ENCODE data around the gene PDGFA.

PDGFA gene

DNA sequence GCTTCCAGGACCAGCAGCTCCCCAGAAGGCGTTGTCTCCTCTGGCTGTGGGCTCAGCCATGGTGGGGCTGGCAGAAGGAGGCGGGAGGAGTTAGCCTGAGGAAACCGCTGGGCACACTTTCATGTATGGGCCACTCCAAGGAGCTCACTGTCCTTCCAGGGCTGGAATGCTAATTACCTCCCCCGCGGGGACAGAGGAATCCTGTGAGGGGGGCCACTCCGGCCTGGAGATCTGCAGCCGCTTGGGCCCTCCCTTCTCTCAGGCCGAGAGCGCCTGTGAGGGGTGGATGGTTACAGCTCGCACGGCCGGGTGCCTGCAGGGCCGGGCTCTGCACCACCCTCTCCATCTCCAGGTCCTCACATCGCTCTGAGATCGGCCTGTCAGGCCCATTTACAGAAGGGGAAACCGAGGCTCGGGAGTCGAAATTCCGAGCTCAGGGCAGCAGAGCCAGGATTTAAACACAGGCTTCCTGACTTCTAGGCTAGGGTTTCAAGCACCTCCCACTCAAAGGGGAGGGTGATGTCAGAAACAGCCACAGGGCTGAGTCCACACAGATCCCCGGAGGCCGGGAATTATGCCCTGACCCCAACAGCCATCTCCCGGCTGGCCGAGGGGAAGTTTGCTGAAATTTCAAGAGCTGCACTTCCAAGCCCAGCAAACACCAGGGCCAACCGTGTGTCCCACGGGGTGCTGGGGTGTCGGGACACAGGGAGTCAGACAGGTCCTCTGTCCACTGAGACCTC, 59.1 kb downstream of the PDGFA start:
- DNase-seq (ENCODE audit: low read depth): no peak

GRCh38 chr7:459584-460373, 59.9 kb downstream of the PDGFA start:
- no peak for DNase-seq (ENCODE audit: low read depth)

- no peak for DNase-seq (ENCODE audit: low read depth)
These were observed 61.0 kb downstream of the PDGFA start for GRCh38 chr7:458511-459245.

GRCh38 chr7:457814-458510, 61.7 kb downstream of the PDGFA start:
- DNase-seq (ENCODE audit: low read depth): no peak

DNA sequence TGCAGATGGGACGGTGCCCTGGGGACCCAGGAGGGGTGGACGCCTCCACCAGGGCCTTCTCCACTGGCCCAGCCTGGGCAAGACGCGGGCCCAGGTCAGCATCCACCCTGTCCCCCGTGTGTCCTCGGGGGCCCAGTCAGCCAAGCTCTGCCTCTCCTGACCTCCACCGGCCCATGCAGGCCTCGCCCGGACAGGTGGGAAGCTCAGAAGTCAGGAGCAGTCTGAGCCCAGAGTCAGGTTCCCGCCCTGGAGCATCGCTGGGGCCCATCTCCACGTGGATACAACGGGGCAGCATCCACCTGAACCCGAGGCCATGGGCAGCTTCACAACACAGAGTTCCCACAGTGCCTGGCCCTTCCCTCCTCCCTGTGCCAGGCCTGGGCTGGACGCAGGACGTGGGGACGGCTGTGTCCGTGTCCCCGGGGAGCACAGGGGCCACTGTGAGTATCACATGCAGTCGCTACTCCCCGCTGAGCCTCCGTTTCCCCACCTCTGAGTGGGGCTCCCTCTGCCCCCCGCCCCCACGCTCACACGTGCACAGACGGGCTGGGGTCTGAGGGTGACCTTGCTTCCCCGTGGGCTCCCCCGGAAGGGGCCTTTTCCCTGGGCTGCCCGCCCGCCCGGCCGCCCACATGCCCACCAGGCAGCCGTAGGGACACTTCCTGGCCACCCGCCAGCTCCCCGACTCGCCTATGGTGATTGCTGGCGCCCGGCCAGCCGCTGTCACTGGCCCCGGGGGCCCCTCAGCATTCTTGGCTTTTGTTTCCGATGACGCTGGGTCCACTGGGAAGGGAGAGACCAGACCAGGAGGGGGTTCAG, 64.3 kb downstream of the PDGFA start:
- no peak for DNase-seq (ENCODE audit: low read depth)

DNA sequence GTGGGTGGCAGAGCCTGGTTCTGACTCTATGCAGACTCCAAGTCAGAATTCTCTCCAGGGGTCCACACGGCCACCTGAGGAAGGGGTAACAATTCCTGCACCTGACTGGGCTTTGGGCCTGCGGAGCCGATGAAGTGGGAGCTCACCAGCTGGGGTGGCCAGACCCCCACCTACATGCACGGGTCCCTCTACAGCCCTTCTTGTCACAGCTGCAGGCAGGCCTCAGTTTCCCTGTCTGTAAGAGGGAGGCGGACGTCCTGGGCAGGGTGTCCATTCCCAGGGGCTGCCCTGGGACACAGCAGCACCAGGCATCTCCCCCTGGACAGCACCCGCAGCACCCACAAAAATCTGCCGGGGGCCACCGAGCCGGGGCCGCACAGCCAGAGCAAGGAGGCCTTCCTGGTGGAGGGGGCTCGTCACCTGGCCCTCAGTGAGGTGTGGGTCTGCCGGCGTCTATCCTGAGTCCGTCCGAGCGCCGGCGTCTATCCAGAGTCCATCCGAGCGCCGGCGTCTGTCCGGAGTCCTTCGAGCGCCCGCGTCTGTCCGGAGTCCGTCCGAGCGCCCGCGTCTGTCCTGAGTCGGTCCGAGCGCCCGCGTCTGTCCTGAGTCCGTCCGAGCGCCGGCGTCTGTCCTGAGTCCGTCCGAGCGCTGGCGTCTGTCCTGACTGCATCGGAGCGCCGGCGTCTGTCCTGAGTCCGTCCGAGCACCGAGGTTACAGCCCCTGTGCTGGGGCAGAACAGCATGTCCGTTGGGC, 65.1 kb downstream of the PDGFA start:
- DNase-seq (ENCODE audit: low read depth): no peak

DNA sequence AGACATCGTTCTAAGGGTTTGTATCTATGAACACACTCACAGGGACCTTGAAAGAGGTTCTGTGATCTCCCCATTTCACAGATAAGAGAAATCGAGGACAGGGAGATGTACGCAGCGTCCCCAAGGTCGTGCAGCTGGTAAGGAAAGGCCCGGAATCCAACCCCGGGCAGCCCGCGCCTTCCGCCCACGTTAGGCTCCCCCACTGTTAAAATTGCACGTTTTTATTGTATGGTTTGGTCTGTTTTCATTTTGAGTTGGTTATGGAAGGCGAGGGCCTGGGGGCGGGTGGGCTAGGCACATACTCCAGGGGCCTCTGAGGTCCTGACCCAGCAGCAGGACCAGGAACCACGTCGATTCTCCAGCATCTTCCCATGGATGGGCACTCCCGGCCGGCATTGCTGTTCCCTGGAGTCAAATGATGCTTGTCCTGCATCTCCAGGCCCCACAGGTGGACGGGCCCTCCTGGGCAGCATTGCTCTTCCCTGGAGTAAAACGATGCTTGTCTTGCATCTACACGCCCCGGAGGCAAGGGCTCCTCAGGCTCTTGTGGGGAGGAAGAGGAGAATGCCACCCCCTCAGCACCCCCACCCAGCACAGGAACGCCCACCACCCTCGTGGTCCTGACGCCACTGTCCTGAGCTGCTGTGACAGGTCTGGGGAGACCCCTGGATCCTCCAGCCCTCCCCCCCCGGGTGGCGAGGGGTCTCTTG, 65.9 kb downstream of the PDGFA start:
- DNase-seq (ENCODE audit: low read depth): no peak

- no peak for DNase-seq (ENCODE audit: low read depth)
These were observed 66.7 kb downstream of the PDGFA start for GRCh38 chr7:452791-453455.

DNA sequence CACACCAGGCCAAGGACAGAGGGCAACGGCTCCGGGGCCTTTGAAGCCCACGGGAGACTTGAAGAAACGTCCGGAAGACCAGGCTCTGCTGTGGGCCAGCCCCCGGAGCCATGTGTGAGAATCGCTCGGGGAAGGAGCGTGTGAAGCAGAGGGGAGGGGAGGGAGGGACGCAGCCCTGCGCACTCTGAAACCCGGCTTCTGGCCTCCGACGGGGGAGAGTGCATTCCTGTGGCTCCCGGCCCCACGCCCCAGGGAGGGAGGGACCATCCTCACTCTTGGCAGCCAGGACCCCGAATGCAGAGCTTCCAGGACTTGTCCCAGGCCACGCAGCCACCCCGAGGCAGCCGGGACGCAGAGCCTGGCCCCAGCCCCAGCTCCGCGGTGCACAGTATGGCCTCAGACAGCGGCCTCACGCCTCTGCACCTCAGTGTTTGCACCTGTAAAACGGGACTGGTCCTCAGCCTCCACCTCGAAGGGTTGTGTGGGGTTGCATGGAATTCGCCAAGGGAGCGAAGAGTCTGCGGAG, 67.4 kb downstream of the PDGFA start:
- no peak for DNase-seq (ENCODE audit: low read depth)

DNA sequence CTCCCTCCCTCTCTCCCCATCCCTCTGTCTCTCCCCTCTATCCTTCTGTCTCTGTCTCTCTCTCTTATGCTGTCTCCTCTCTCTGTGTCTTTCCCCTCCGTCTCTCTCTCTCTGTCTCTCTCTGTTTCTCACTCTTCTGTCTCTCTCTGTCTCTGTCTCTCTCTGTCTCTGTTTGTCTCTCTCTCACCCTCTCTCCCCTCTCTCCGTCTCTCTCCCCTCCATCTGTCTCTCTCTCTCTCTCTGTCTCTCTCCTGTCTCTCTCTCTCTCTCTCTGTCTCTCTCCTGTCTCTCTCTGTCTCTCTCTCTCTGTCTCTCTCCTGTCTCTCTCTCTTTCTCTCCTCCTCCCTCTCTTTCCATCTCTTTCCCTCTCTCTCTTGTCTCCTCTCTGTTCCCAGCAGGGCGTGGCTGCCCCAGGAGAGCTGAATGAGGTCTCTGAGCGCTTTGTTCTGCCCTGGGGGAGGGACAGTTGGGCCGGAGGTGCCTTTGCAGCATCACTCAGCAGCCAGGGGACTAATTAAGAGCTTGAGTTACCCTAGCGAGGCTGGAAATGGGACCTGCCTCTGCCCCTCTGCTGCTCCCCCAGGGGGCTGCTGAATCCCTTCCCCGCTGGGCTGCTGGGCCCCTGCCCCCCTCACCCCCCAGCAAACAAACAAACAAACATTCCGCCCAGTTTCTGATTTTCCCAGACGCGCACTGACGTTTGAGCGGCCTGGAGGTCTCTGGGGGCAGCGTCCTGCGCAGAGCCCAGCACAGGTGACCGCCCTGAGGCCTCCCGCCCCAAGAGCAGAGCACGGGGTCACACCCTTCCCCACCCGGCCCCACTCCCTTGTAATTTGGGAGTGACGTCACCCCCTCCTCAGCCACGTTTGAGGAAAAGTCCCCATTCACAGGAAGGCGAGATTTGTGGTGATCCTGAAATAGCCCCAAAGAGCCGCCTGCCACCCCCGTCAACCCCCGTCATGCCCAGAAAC, 68.1 kb downstream of the PDGFA start:
- DNase-seq (ENCODE audit: low read depth): no peak

- no peak for DNase-seq (ENCODE audit: low read depth)
These were observed 68.9 kb downstream of the PDGFA start for GRCh38 chr7:450741-451140.

GRCh38 chr7:450036-450435, 69.6 kb downstream of the PDGFA start:
- no peak for DNase-seq (ENCODE audit: low read depth)

DNA sequence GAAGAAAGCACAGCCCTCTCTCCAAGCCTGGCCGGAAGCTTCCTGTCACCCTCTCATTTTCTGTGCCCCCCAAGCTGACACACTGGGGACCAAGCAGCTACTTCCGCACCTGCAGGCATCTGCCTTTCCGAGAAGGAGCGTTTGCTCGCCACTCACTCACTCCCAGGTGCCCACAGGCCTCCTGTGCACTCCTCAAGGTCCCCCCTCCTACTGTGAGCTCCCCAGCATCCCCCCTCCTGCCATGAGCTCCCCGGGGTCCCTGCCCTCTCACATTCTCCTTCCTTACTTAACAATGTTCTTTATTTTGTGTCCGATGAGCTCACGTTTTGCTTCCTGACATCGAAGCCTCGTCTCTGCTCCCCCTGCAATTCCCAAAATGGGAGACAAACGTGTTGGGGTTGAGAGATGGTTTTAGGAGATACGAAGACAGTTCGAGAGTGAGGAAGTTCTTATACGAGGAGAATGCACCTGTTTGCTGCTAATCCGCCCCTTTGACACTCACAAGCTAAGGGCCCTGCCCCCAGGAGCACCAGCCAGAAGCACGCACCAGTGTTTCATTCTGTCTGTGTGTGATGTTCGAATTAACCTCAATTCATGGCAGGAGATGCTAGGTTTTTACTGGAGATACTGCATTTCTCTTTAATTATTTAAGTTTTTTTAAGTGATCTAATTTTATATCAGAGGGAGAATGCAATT, 70.2 kb downstream of the PDGFA start:
- DNase-seq (ENCODE audit: low read depth): no peak

DNA sequence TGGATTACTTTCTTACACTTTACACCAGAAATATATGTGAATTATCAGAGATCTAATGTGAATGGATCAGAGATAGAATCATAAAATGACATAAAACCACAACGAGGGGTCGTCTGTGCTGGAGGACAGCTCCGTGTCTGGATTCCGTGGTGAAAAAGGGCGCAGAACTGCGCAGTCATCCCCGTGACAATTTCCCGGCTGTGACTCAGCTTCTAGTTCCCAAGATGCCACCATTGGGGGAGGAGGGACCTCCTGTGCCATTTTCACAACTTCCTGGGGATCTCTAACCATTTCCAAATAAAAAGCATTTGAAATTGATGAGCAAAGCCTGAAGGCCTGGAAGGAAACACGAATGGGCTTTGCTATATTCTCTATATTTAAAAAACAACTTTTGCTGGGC, 72.1 kb downstream of the PDGFA start:
- no peak for DNase-seq (ENCODE audit: low read depth)
